Endothelial cell of umbilical vein (primary cell): ENCODE data around the gene RHOBTB1. TPM values are rescaled to one million over a fixed set of nuclear protein-coding genes. Genes with fewer than 3 reads are reported as not detected.

ENCODE experiments used
- BruUV-seq: library from RNA; stranded (reverse); fragments of 400-500 nt; replicated peaks from 2 replicates; lab custom pipeline; 2021; lab: Mats Ljungman, UMichigan
- CTCF ChIA-PET: fragments of 300-600, 350-600 bp; sonication (Branson Sonifier 250); formaldehyde crosslinking; loops from one replicate; lab custom pipeline; 2021; ENCODE audit warnings: antibody characterized with exemption, inconsistent platforms; lab: Charles Lee
- POLR2A ChIA-PET: fragments of 300-600, 350-600 bp; sonication (Branson Sonifier 250); formaldehyde crosslinking; loops from one replicate; lab custom pipeline; 2021; ENCODE audit warnings: antibody characterized with exemption, inconsistent platforms; lab: Charles Lee
- DNase-seq: peaks from one replicate; pipeline ENCODE4 v3.0.0-alpha.2; 2011; ENCODE audit warnings: low read depth, low spot score
- FAIRE-seq: peaks from 2 replicates; lab custom pipeline; 2011; peaks lifted over from hg19 to GRCh38; lab: Jason Lieb, UNC
- H2AFZ ChIP-seq: 2 replicates; pipeline ENCODE4 v1.6.0; 2012; ENCODE audit warnings: low read depth, low read length, control low read depth, inconsistent platforms
- H3K27ac ChIP-seq: 2 replicates; pipeline ENCODE4 v1.5.1; 2011; ENCODE audit warnings: low read depth, mild to moderate bottlenecking, control low read depth, low read length, moderate library complexity; ENCODE audit not compliant: insufficient read depth
- H3K27me3 ChIP-seq, 2 experiments: 2 replicates each; pipeline versions ENCODE4 v1.6.0 to v1.6.1; 2011; ENCODE audit warnings: low read length in 2 of 2, mixed read lengths in 1 of 2; ENCODE audit not compliant: control insufficient read depth in 2 of 2, insufficient read depth in 2 of 2
- H3K36me3 ChIP-seq, 2 experiments: 2 replicates in 1 of 2; 3 replicates in 1 of 2; pipeline ENCODE4 v1.5.1; 2011; ENCODE audit warnings: low read length in 2 of 2, mild to moderate bottlenecking in 1 of 2, moderate library complexity in 1 of 2; ENCODE audit not compliant: control insufficient read depth in 2 of 2, insufficient read depth in 2 of 2; ENCODE audit errors: extremely low read depth in 1 of 2
- H3K4me1 ChIP-seq: 3 replicates; pipeline ENCODE4 v1.5.1; 2011; ENCODE audit warnings: mild to moderate bottlenecking, low read length; ENCODE audit not compliant: control insufficient read depth, insufficient read depth; ENCODE audit errors: extremely low read depth
- H3K4me2 ChIP-seq: 2 replicates; pipeline ENCODE4 v1.6.1; 2011; ENCODE audit warnings: low read length, control low read depth, mixed read lengths; ENCODE audit not compliant: insufficient read depth
- H3K4me3 ChIP-seq, 3 experiments: fragments of 200-600 bp in 1 of 3; sonication (generic), shearing (Covaris generic) in 1 of 3; replicated peaks in 1 of 3; 2 replicates each; pipeline ENCODE4 v1.5.1; 2011 to 2016; ENCODE audit warnings: control low read depth in 3 of 3, low read length in 3 of 3, mild to moderate bottlenecking in 2 of 3, inconsistent platforms in 1 of 3, low read depth in 1 of 3, moderate library complexity in 1 of 3; ENCODE audit not compliant: insufficient read depth in 1 of 3
- H3K79me2 ChIP-seq: 2 replicates; pipeline ENCODE4 v1.6.0; 2012; ENCODE audit warnings: low read length, inconsistent platforms; ENCODE audit not compliant: control insufficient read depth, insufficient read depth
- H3K9ac ChIP-seq: replicated peaks from 2 replicates; pipeline ENCODE3; 2011; ENCODE audit warnings: low read length, control low read depth; ENCODE audit not compliant: insufficient read depth; ENCODE audit errors: extremely low read depth
- H3K9me1 ChIP-seq: replicated peaks from 3 replicates; pipeline ENCODE4 v1.6.0; 2011; ENCODE audit warnings: mild to moderate bottlenecking, low read length; ENCODE audit not compliant: control insufficient read depth, insufficient read depth; ENCODE audit errors: extremely low read depth
- H3K9me3 ChIP-seq: replicated peaks from 2 replicates; pipeline ENCODE4 v1.5.1; 2012; ENCODE audit warnings: low read length, inconsistent platforms; ENCODE audit not compliant: control insufficient read depth, insufficient read depth
- H4K20me1 ChIP-seq: replicated peaks from 2 replicates; pipeline ENCODE3; 2011; ENCODE audit warnings: mild to moderate bottlenecking, low read length; ENCODE audit not compliant: control insufficient read depth, insufficient read depth; ENCODE audit errors: extremely low read depth
- CTCF ChIP-seq, 2 donors: IDR thresholded peaks; 1 replicate in 1 of 2; 2 replicates in 1 of 2; pipeline ENCODE4 v1.5.1; 2011; ENCODE audit warnings: low read length in 2 of 2, mild to moderate bottlenecking in 2 of 2, moderate library complexity in 2 of 2, control low read depth in 1 of 2, inconsistent platforms in 1 of 2, low read depth in 1 of 2; ENCODE audit not compliant: insufficient read depth in 1 of 2; ENCODE audit errors: extremely low read depth in 1 of 2
- EZH2 ChIP-seq: IDR thresholded peaks from 2 replicates; pipeline ENCODE4 v1.6.1; 2012; ENCODE audit warnings: borderline replicate concordance, low read depth, mild to moderate bottlenecking, moderate library complexity, low read length, inconsistent platforms; ENCODE audit not compliant: severe bottlenecking
- FOS ChIP-seq: IDR thresholded peaks from 2 replicates; pipeline ENCODE4 v1.6.1; 2011; ENCODE audit warnings: mild to moderate bottlenecking, low read length, moderate library complexity, borderline replicate concordance; ENCODE audit not compliant: insufficient read depth
- GATA2 ChIP-seq: IDR thresholded peaks from 2 replicates; pipeline ENCODE4 v1.7.0; 2011; ENCODE audit warnings: low read depth, mild to moderate bottlenecking, moderate library complexity, mixed read lengths, low read length; ENCODE audit not compliant: insufficient read length, insufficient read depth
- JUN ChIP-seq: IDR thresholded peaks from 2 replicates; pipeline ENCODE4 v1.6.1; 2011; ENCODE audit warnings: borderline replicate concordance, low read depth; ENCODE audit not compliant: insufficient read length, insufficient read depth
- MAX ChIP-seq: IDR thresholded peaks from 2 replicates; pipeline ENCODE4 v1.6.1; 2011; ENCODE audit not compliant: insufficient read depth, insufficient read length
- MYC ChIP-seq: IDR thresholded peaks from one replicate; pipeline ENCODE4 v1.6.1; 2011; ENCODE audit warnings: mild to moderate bottlenecking, low read depth, low read length
- POLR2A ChIP-seq: IDR thresholded peaks from 2 replicates; pipeline ENCODE4 v1.6.1; 2012; ENCODE audit warnings: low read depth, mild to moderate bottlenecking, control low read depth, low read length
- POLR2AphosphoS5 ChIP-seq: IDR thresholded peaks from 2 replicates; pipeline ENCODE4 v1.6.1; 2012; ENCODE audit warnings: low read depth, mild to moderate bottlenecking, control low read depth, low read length, moderate library complexity; ENCODE audit not compliant: insufficient read depth
- dilution Hi-C: fragments of 300-500 bp; cut with MboI; formaldehyde crosslinking; loops from one replicate; pipeline ENCODE4 v1.15.0; 2019; ENCODE audit warnings: low sequenced_read_pairs; ENCODE audit not compliant: extremely low pct_ligation_motif_present
- intact Hi-C: fragments of 100-400 bp; cut with micrococcal nuclease; formaldehyde crosslinking; loops from one replicate; pipeline ENCODE4 v1.10.0; 2022
- polyA plus RNA-seq, 4 experiments: library from polyadenylated mRNA; depleted of rRNA in 3 of 4; stranded (reverse) in 3 of 4; unstranded in 1 of 4; fragments of >200 nt; gene quantifications; 2 replicates each; pipeline versions ENCODE4 v1.2.1 to v1.2.3, GENCODE V29; 2011 to 2012; ENCODE audit warnings: missing spikeins in 1 of 4
- total RNA-seq: library from RNA; stranded (reverse); gene quantifications from 2 replicates; pipeline ENCODE4 v1.2.3, GENCODE V29; 2021

RHOBTB1 gene
- total and polyA plus RNA-seq, 2 donors (not counting 3 experiments of a cell fraction or from before 2014, with no cell fraction given) = 21.2 to 31.0 TPM

GRCh38 chr10:60940446-60940845, 3.5 kb downstream of the RHOBTB1 start:
- Histone ChIP-seq H4K20me1 (no peaks in the 10 kb centered on the region), H3K9me3 (no peaks in the 10 kb centered on the region), H3K27ac (no peak overlapping the region), H3K79me2 (peaks cover 7% of the 10 kb centered on the region), H2AFZ (no peak overlapping the region), H3K4me1 (peaks cover 22% of the 10 kb centered on the region), H3K9ac (no peak overlapping the region), H3K9me1 (no peaks in the 10 kb centered on the region), H3K27me3 (no peaks in the 10 kb centered on the region), H3K4me2 (no peak overlapping the region), H3K4me3 (no peak overlapping the region), H3K36me3 (peaks cover 0 to 8% of the 10 kb centered on the region in 2 experiments)
- ChIA-PET POLR2A (no interaction called here), CTCF (no interaction called here)
- no TSS peak for BruUV-seq
- dilution Hi-C loops (no loop called here), intact Hi-C loops (loop anchor here (5.0 kb wide), 3 partner anchors 58 to 1877 kb away; partner anchors contain the start of gene EGR2)
- FAIRE-seq = no peak
- TF ChIP-seq FOS (no peak), GATA2 (no peak), MYC (no peak), MAX (no peak), CTCF (IDR thresholded peaks at IDR 0.05; ENCODE audit: extremely low read depth in 1 of 2, insufficient read depth in 1 of 2, low read depth in 1 of 2, low read length in 2 of 2) (no peak), JUN (no peak), POLR2AphosphoS5 (no peak), EZH2 (no peak), POLR2A (no peak)
- DNase-seq = no peak
